Choroid plexus epithelial cell (primary cell): ENCODE results near the gene FNDC3B.

Experiments used
- DNase-seq: peaks from one replicate; pipeline ENCODE4 v3.0.0-alpha.2; 2010; ENCODE audit warnings: low read depth
- H3K4me3 ChIP-seq: 2 replicates; pipeline ENCODE4 v1.5.1; 2011; ENCODE audit warnings: low read depth, mild to moderate bottlenecking, control low read depth, low read length, moderate library complexity
- CTCF ChIP-seq: conservative IDR thresholded peaks from 2 replicates; pipeline ENCODE4 v1.5.1; 2011; ENCODE audit warnings: low read depth, mild to moderate bottlenecking, control low read depth, inconsistent platforms, low read length, moderate library complexity

FNDC3B gene

DNA sequence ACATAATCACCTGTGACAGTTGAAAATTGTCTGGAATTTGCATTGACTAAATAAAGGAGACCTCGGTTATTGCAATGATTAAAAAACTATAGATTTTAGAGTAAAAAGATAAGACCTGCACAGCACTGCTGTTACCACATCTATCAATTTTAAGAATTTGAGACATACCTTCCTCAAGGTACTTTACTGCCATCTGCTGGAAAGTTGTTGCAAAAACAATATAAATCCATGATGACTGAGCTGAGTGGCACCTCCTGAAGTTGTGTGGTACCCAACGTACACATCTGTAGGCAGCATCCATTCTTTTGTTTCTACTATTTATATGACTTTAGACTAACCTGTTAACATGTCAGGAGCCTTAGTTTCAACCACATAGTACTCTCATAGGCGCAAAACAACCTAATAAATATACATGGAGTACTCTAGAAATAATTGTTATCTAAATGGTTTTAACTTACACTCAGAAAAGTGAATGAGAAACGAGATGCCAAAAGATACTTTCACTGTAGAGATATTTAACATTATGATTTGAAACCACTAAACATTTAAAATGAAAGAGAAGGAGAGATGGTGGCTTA, 302.2 kb downstream of the FNDC3B start:
- DNase-seq = peak; percentile 77
- TF ChIP-seq CTCF = peak; percentile 56
- H3K4me3 ChIP-seq = no peak overlapping the region

- TF ChIP-seq CTCF = no peak
- DNase-seq = no peak
- no peak overlapping the region for H3K4me3 ChIP-seq
Observed at GRCh38 chr3:172342097-172342659, 302.8 kb downstream of the FNDC3B start.

DNA sequence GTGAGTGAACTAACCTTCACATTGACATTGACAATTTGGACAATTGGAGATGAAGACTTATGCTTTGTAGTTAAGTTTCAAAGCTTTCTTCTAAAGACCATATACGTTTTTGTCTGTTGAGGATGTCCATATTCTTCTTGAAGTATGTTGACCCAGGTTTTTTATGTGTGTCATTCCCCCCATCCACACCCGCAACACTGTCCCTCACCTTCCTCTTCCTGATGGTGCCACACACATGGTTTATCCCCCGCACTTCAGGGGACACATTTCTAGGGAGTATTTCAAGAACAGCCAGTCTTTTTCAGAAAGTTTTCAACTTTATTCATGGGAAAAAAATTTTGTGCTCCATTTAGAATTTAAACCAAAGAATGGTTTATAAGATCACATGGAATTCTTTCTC, 303.7 kb downstream of the FNDC3B start:
- H3K4me3 ChIP-seq = no peak overlapping the region
- TF ChIP-seq CTCF = no peak
- DNase-seq = no peak

GRCh38 chr3:172343979-172344378, 304.6 kb downstream of the FNDC3B start:
- DNase-seq = no peak
- no peak for TF ChIP-seq CTCF
- no peak overlapping the region for H3K4me3 ChIP-seq

GRCh38 chr3:172346161-172346560, 306.8 kb downstream of the FNDC3B start:
- no peak for DNase-seq
- TF ChIP-seq CTCF = no peak
- H3K4me3 ChIP-seq = no peak overlapping the region

DNA sequence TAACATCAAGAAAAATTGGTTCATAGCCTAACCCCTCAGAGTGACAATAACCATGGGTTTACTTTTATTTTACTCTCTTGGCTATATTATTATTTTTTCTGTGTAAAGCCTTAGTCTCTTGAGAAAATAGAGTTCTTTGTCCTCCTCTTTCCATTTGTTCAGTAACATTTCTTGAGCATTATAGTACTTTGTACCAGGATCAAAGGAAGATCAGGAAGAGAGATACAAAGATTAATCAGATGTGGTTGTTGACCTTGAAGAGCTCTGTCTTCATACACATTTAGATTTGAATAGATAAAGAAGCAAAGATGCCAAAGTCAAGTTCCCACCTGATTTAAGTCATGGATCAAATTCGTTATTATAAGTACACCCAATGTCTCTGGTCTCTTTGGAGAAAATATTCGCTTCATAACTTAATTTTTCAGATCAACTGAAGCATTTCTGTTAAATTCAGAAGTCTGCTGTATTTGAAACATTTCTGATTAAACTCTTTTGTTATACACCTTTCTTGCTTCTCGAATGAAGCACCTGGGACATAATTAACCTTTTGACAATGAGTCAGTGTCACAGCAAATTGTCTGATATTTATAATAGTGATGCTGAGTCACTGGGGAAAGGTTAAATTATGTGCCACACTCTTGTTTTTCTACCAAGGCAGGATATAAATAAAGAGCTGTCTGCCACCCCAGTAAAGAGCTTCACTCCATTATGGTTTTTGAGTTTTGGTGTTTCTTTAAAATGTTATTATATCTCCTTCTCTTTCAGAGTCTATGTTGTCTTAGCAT, 308.7 kb downstream of the FNDC3B start:
- DNase-seq = no peak
- H3K4me3 ChIP-seq = no peak overlapping the region
- no peak for TF ChIP-seq CTCF
